ENCODE results near the gene APOH. TPM values are rescaled to one million over a fixed set of nuclear protein-coding genes. Genes with fewer than 3 reads are reported as not detected.

Gene APOH
- total and polyA plus RNA-seq, 2 of the 13 experiments (the other 11 are each of a cell fraction or from before 2014, with no cell fraction given): 4,846 to 5,748 TPM

DNA sequence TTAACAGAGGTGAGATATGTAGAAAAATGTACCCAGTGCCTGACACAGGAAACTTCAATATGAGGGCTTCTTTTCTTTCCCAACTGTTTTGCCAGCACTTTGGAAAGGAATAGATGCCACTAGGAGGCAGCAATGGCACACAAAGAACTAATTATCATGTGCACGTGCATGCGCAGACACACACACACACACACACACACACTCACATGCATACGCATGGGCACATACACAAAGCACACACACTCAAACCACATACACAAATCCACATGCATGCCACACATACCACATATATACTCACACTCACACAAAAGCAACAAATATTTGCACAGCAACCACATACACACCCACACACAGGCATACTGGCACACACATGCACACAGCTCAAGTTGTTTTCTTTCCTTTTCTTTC, 28.5 kb downstream of the APOH start (continued):
- TF ChIP-seq, protein P1, sequence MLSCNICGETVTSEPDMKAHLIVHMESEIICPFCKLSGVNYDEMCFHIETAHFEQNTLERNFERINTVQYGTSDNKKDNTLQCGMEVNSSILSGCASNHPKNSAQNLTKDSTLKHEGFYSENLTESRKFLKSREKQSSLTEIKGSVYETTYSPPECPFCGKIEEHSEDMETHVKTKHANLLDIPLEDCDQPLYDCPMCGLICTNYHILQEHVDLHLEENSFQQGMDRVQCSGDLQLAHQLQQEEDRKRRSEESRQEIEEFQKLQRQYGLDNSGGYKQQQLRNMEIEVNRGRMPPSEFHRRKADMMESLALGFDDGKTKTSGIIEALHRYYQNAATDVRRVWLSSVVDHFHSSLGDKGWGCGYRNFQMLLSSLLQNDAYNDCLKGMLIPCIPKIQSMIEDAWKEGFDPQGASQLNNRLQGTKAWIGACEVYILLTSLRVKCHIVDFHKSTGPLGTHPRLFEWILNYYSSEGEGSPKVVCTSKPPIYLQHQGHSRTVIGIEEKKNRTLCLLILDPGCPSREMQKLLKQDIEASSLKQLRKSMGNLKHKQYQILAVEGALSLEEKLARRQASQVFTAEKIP (CRISPR knock-in tag; IDR thresholded peaks at IDR 0.05; ENCODE audit: borderline replicate concordance): no peak
- TF ChIP-seq, protein P2, sequence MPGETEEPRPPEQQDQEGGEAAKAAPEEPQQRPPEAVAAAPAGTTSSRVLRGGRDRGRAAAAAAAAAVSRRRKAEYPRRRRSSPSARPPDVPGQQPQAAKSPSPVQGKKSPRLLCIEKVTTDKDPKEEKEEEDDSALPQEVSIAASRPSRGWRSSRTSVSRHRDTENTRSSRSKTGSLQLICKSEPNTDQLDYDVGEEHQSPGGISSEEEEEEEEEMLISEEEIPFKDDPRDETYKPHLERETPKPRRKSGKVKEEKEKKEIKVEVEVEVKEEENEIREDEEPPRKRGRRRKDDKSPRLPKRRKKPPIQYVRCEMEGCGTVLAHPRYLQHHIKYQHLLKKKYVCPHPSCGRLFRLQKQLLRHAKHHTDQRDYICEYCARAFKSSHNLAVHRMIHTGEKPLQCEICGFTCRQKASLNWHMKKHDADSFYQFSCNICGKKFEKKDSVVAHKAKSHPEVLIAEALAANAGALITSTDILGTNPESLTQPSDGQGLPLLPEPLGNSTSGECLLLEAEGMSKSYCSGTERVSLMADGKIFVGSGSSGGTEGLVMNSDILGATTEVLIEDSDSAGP (CRISPR knock-in tag; IDR thresholded peaks at IDR 0.05; ENCODE audit: borderline replicate concordance): peak; percentile 47; the same call in 1 of the 2 replicates
- TF ChIP-seq ZNF138 (CRISPR knock-in tag; IDR thresholded peaks at IDR 0.05; ENCODE audit: low read depth) (no peak), ZBTB7A (CRISPR knock-in tag; IDR thresholded peaks at IDR 0.05) (no peak), ZNF792 (CRISPR knock-in tag; IDR thresholded peaks at IDR 0.05) (peak; percentile 80), TOPORS (CRISPR knock-in tag; IDR thresholded peaks at IDR 0.05) (no peak), PAF1 (CRISPR knock-in tag; IDR thresholded peaks at IDR 0.05) (no peak), ZNF780A (CRISPR knock-in tag; IDR thresholded peaks at IDR 0.05) (no peak), RFXANK (CRISPR knock-in tag; IDR thresholded peaks at IDR 0.05) (no peak), ZNF7 (CRISPR knock-in tag; IDR thresholded peaks at IDR 0.05) (no peak), ZFP62 (CRISPR knock-in tag; IDR thresholded peaks at IDR 0.05) (no peak), SRF (IDR thresholded peaks at IDR 0.05; ENCODE audit: low read depth, low read length) (no peak), ZFP37 (CRISPR knock-in tag; IDR thresholded peaks at IDR 0.05; ENCODE audit: borderline replicate concordance) (no peak), GABPA (IDR thresholded peaks at IDR 0.05; ENCODE audit: low read depth, low read length) (no peak), GABPA (CRISPR knock-in tag; IDR thresholded peaks at IDR 0.05; ENCODE audit: low read depth) (no peak), NAIF1 (CRISPR knock-in tag; IDR thresholded peaks at IDR 0.05; ENCODE audit: borderline replicate concordance) (peak; percentile 61; the same call in 1 of the 2 replicates), ZNF563 (CRISPR knock-in tag; IDR thresholded peaks at IDR 0.05) (no peak)
- TF ChIP-seq, protein P3, sequence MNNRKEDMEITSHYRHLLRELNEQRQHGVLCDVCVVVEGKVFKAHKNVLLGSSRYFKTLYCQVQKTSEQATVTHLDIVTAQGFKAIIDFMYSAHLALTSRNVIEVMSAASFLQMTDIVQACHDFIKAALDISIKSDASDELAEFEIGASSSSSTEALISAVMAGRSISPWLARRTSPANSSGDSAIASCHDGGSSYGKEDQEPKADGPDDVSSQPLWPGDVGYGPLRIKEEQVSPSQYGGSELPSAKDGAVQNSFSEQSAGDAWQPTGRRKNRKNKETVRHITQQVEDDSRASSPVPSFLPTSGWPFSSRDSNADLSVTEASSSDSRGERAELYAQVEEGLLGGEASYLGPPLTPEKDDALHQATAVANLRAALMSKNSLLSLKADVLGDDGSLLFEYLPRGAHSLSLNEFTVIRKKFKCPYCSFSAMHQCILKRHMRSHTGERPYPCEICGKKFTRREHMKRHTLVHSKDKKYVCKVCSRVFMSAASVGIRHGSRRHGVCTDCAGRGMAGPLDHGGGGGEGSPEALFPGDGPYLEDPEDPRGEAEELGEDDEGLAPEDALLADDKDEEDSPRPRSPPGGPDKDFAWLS (CRISPR knock-in tag; IDR thresholded peaks at IDR 0.05; ENCODE audit: borderline replicate concordance): no peak
- TF ChIP-seq, protein P4, sequence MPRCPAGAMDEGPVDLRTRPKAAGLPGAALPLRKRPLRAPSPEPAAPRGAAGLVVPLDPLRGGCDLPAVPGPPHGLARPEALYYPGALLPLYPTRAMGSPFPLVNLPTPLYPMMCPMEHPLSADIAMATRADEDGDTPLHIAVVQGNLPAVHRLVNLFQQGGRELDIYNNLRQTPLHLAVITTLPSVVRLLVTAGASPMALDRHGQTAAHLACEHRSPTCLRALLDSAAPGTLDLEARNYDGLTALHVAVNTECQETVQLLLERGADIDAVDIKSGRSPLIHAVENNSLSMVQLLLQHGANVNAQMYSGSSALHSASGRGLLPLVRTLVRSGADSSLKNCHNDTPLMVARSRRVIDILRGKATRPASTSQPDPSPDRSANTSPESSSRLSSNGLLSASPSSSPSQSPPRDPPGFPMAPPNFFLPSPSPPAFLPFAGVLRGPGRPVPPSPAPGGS (CRISPR knock-in tag; IDR thresholded peaks at IDR 0.05): no peak
- TF ChIP-seq, protein P5, sequence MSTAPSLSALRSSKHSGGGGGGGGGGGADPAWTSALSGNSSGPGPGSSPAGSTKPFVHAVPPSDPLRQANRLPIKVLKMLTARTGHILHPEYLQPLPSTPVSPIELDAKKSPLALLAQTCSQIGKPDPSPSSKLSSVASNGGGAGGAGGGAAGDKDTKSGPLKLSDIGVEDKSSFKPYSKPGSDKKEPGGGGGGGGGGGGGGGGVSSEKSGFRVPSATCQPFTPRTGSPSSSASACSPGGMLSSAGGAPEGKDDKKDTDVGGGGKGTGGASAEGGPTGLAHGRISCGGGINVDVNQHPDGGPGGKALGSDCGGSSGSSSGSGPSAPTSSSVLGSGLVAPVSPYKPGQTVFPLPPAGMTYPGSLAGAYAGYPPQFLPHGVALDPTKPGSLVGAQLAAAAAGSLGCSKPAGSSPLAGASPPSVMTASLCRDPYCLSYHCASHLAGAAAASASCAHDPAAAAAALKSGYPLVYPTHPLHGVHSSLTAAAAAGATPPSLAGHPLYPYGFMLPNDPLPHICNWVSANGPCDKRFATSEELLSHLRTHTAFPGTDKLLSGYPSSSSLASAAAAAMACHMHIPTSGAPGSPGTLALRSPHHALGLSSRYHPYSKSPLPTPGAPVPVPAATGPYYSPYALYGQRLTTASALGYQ (CRISPR knock-in tag; IDR thresholded peaks at IDR 0.05): no peak

All from HepG2 (cell line).